ENCODE measurements around the gene NOL9.

Gene NOL9

DNA sequence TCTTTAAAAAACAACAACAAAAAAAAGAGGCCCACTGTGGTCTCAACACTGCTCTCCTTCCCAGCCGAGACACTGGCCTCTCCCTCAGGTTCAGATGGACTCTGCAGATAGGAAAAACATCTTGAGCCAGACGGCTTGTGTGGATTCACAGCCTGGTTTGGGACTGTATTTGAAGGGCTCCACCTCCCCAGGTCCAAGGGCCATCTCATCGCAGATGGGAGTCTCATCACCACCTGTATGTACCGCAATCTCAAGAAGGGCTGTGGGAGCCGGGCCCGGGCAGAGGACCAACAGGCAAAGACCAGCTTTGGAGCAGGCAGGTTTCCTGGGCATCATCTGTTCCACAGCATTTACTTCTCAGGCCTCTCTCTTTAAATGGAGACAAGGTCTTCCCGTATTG is 35.7 kb upstream of the NOL9 start:
- no peak for DNase-seq (ENCODE audit: low spot score)

DNA sequence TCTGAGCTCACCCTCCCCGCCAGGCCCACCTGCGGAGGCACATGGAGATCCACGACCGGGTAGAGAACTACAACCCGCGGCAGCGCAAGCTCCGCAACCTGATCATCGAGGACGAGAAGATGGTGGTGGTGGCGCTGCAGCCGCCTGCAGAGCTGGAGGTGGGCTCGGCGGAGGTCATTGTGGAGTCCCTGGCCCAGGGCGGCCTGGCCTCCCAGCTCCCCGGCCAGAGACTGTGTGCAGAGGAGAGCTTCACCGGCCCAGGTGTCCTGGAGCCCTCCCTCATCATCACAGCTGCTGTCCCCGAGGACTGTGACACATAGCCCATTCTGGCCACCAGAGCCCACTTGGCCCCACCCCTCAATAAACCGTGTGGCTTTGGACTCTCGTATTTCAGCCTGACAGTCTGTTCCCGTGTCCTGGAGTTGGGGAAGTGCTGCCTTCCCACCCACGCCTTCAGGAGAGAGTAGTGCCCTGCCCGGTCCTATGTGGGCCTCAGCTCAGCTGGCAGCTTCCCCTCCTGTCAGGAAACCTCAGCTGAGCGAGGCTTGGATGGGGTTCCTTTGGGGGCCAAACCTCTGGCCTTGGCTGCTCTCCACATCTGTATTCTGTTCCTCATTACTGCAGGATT is 34.7 kb upstream of the NOL9 start:
- DNase-seq (ENCODE audit: low spot score) = no peak

DNA sequence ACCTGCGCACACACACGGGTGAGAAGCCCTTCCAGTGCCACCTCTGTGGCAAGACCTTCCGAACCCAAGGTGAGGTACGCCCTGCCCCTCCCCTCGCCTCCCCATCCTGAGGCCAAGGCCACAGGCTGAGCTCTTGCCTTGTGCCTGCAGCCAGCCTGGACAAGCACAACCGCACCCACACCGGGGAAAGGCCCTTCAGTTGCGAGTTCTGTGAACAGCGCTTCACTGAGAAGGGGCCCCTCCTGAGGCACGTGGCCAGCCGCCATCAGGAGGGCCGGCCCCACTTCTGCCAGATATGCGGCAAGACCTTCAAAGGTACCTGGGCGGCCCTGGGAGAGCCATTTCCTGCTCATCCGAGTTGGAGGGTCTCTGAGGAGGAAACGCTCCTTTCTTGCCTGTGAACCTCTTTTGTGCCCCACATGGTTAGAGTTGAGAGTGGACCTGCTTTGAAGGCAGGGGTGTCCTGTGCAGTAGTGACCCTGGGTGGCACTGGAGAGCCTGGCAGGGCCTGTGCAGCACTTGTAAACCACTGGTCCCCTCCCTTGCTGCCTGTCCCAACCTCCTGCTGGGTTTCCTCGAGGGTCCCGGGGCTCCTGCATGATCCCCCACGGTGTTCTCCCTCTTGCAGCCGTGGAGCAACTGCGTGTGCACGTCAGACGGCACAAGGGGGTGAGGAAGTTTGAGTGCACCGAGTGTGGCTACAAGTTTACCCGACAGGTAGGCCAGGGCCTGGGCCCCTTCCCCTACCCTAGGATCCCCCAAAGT is 34.0 kb upstream of the NOL9 start:
- no peak for DNase-seq (ENCODE audit: low spot score)

DNA sequence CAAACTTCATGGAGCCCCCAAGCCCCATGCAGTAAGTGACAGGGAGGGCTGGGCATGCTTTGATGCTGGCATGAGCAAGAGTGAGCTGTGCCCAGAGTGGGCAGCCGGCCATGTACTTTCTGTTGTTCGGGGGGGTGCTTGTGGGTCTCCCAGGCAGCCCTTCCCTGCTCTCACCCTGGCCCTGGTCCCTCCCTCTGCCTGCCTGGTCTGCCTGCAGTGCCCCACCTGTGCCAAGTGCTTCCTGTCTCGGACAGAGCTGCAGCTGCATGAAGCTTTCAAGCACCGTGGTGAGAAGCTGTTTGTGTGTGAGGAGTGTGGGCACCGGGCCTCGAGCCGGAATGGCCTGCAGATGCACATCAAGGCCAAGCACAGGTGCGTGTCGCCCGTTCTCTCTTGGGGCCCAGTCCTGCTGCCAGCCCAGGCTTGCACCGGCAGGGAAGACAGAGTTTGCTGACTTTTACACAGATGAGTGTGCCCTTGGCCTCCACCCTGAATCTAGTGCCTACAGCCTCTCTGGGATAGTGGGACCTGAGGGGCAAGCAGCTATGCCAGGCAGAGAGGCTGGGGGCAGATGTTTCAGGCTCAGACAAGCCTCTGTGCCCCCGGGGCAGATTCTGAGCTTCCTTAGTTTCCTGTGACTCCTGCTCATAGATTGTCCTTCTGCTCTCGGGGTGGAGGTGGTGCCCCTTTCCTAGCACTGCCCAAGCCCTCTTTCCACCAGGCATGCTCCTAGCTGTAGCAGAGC is 33.1 kb upstream of the NOL9 start:
- no peak for DNase-seq (ENCODE audit: low spot score)

DNA sequence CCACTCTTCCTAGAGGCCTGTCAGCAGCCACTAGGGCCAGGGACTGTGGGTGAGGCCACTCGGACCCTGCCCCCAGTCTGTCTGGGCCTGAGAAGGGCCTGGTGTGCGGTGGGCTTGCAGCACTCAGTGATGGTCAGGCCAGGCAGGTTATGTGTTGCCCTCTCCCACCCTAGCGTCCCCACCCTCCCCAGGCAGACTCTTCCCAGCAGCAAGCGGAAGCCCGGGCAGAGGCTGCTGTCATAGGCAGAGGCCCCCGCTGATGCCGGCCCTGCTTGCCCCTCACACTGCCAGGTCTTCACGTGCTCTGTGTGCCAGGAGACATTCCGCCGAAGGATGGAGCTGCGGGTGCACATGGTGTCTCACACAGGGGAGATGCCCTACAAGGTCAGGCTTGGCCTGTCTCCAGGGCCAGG is 32.1 kb upstream of the NOL9 start:
- DNase-seq (ENCODE audit: low spot score) = no peak

DNA sequence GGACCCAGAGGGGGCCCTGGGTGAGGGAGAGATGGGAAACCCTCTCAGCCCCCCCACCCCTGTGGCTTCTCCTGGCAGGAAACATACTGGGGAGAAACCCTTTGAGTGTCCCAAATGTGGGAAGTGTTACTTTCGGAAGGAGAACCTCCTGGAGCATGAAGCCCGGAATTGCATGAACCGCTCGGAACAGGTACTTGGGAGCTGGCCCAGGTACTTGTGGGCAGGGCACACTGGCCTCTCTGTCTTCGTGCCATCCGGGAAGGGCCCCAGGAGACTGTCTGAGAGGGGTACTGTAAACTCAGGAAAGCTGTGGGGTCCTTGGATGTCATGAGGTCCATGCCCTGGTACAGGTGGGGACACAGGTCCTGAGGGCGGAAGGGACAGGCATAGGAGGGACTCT is 31.5 kb upstream of the NOL9 start:
- no peak for DNase-seq (ENCODE audit: low spot score)

DNA sequence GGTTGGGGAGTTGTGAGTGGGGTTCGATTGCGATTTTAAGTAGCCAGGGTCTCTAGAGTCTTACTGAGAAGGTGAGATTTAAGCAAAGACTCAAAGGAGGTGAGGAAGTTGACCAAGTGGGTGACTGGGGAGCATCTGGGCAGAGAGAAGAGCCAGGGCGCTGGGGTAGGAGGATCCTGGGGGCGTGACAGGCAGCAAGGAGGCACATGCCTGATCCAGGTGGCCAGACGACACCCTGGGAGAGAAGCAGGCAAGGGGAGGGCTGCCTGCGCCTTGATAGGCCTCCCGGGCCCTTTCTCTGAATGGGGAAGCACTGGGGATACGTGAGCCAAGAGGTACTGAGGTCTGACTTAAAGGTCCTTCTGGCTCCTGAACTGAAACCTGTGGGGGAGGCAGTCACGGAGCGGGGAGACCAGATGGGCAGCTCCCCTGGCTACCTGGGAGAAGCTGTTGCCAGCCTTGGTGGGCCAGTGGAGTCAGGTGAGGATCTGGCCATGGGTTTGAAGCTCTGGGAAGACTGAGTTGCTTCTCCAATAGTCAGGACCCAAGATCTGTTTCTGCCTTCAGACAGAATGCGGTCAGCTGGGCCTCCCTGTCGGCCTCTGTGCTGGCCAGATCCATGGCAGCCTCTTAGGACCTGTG is 30.9 kb upstream of the NOL9 start:
- no peak for DNase-seq (ENCODE audit: low spot score)

DNA sequence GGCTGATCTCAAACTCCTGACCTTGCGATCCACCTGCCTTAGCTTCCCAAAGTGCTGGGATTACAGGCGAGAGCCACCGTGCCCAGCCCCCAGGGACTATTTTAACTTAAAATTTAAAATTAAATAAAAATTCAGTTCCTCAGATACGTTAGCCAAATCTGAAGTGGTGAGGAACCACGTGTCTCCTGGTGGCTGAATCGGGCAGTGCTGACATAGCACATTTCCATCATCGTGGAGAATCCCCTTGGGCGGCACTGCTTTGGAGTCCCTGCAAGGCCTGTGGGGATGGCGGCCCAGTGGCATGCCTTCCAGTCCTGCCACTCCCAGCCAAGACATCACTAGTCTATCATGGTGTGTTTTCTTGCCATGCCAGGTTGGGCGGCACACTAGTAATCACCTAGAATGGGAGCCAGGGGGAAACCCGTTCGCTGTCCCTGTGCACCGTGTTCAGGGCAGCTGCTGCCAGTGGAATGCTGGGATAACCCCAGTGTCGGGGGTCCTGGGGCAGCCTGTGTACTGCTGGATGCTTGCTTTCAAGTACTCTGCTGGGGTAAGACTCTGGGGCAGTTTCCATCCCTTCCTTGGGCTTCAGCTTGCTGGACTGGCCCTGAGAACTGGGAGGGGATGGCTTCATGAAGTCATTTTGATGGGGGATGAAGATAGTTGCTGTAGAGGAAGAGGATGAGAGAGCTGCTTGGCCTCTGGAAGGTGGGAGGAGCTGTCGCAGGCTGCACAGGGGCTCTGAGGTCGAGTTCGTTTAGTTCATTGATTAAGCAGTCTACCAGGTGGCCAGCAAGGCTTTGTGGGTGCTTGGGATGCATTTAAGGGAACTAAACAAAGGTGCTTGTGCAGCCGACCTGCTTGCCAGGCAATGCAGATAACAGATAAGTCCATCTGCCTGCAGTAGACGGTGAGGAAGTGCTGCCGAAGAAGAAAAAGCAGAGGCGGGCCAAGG is 30.1 kb upstream of the NOL9 start:
- no peak for DNase-seq (ENCODE audit: low spot score)

DNA sequence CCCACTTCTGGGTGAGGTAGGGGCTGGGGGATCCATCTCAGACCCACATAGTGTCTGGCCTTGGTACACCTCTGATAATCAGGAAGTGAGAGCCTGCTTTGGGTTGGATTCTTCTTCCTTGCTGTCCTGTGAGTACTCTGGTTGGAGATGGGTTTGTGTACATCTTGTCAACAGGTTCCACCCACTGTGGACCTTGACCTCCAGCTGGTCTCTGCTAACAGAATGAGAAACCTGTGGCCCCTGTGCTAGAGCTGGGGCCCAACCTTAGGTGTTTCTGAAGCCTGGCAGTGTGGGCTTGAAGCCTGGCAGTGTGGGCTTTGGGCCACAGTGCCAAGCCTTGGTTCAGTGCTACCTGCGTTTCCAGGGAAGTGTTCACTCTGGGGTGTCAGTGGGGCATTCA is 28.1 kb upstream of the NOL9 start:
- no peak for DNase-seq (ENCODE audit: low spot score)

DNA sequence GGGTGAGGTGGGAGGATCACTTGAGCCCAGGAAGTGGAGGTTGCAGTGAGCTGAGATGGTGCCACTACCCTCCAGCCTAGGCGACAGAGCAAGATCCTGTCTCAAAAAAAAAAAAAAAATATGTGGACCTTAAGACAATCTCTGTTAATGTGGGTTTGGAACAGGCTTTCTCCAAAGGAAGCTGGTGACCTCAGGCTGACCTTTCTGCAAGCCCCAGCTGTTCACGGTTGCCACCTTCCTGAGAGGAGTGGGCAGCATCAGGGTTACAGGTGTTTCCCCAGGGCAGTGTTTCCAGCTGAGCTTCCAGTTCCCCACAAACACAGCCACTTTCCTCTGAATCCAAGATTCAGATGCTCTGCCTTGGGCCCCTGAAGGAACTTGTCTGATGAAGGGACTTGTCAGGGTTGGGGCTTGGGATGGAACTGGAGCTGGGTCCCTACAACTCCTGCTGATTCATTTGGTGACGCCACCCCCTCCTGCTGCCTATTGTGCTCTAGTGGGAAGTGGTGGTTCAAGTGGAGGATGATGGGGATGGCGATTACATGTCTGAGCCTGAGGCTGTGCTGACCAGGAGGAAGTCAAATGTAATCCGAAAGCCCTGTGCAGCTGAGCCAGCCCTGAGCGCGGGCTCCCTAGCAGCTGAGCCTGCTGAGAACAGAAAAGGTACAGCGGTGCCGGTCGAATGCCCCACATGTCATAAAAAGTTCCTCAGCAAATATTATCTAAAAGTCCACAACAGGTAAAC is 27.4 kb upstream of the NOL9 start:
- no peak for DNase-seq (ENCODE audit: low spot score)

DNA sequence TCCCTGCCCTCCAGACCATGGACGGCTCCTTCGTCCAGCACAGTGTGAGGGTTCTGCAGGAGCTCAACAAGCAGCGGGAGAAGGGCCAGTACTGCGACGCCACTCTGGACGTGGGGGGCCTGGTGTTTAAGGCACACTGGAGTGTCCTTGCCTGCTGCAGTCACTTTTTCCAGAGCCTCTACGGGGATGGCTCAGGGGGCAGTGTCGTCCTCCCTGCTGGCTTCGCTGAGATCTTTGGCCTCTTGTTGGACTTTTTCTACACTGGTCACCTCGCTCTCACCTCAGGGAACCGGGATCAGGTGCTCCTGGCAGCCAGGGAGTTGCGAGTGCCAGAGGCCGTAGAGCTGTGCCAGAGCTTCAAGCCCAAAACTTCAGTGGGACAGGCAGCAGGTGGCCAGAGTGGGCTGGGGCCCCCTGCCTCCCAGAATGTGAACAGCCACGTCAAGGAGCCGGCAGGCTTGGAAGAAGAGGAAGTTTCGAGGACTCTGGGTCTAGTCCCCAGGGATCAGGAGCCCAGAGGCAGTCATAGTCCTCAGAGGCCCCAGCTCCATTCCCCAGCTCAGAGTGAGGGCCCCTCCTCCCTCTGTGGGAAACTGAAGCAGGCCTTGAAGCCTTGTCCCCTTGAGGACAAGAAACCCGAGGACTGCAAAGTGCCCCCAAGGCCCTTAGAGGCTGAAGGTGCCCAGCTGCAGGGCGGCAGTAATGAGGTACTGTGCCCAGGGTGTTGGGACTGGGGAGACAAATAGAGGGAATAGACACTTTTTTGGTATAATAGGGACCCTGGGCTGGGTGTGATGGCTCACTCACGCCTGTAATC is 26.5 kb upstream of the NOL9 start:
- DNase-seq (ENCODE audit: low spot score) = no peak

DNA sequence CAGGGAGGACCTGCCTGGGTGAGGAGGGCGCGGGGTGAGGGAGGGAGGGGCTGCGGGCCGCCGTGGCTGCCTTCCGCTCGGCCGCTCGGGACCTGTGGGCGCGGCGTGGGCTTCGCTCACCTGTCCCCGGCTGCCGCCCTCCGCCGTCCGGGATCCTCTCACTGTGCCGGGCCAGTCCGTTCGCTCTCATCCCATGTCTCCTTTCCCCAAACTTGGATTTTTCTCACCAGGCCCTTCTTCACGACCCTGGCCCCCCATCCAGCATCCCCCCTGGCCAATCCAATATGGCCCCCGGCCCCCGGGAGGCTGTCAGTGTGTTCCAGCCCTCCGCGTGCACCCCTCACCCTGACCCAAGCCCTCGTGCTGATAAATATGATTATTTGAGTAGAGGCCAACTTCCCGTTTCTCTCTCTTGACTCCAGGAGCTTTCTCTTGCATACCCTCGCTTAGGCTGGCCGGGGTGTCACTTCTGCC is 25.8 kb upstream of the NOL9 start:
- no peak for DNase-seq (ENCODE audit: low spot score)

DNA sequence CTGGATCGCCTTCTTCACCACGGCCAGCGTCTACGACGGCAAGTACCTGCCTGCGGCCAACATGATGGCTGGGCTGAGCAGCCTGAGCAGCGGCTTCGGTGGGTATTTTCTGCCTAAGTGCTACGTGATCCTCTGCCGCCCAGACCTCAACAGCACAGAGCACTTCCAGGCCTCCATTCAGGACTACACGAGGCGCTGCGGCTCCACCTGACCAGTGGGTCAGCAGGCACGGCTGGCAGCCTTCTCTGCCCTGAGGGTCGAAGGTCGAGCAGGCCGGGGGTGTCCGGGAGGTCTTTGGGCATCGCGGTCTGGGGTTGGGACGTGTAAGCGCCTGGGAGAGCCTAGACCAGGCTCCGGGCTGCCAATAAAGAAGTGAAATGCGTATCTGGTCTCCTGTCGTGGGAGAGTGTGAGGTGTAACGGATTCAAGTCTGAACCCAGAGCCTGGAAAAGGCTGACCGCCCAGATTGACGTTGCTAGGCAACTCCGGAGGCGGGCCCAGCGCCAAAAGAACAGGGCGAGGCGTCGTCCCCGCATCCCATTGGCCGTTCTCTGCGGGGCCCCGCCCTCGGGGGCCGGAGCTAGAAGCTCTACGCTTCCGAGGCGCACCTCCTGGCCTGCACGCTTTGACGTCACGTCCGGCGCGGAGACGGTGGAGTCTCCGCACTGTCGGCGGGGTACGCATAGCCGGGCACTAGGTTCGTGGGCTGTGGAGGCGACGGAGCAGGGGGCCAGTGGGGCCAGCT is 25.2 kb upstream of the NOL9 start, which contains the start of gene ZBTB48:
TSS of gene ZBTB48 (plus strand) at position 621 of the 745 bp plus-strand sequence. CDS start 616 bp downstream, outside the sequence.
- DNase-seq (ENCODE audit: low spot score) = peak; percentile 92

DNA sequence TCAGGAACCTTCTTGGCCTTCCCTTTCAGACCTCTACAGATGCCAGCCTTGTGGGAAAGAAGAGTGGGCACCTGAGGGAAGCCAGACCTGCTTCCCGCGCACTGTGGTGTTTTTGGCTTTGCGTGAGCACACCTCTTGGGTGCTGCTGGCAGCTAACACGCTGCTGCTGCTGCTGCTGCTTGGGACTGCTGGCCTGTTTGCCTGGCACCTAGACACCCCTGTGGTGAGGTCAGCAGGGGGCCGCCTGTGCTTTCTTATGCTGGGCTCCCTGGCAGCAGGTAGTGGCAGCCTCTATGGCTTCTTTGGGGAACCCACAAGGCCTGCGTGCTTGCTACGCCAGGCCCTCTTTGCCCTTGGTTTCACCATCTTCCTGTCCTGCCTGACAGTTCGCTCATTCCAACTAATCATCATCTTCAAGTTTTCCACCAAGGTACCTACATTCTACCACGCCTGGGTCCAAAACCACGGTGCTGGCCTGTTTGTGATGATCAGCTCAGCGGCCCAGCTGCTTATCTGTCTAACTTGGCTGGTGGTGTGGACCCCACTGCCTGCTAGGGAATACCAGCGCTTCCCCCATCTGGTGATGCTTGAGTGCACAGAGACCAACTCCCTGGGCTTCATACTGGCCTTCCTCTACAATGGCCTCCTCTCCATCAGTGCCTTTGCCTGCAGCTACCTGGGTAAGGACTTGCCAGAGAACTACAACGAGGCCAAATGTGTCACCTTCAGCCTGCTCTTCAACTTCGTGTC is 24.5 kb upstream of the NOL9 start:
- DNase-seq (ENCODE audit: low spot score) = no peak

DNA sequence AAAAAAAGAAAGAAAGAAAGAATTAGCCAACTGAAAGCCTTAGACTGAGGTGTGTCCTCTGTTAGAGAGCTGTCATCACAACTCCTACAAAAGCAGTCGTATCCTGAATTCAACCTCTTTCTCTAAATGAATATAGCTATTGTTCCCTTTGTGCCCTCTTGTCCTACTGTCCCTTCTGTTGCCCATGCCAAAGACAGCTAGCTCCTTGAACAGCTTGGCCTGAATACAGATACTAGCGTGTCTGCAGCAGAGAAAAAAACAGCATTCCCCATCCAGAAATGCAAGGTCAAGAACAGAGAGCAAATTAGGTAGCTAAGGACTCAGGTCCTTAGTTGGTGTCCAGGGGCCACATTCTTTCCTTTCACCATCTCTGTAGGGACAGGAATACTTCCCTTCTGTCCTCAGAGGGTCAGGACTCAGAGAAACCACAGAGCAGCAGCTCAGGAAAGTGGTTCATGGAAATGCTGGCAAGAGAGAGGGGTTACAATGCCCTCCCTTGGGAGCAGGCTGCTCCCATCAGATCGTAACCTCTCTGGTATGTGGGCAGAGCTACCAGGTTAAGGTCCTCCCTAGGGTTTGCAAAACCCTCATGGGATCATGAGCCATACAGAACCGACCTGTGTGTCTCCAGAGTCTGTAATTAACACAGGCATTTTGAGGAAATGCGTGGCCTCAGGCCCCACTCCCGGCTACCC is 23.7 kb upstream of the NOL9 start:
- no peak for DNase-seq (ENCODE audit: low spot score)

DNA sequence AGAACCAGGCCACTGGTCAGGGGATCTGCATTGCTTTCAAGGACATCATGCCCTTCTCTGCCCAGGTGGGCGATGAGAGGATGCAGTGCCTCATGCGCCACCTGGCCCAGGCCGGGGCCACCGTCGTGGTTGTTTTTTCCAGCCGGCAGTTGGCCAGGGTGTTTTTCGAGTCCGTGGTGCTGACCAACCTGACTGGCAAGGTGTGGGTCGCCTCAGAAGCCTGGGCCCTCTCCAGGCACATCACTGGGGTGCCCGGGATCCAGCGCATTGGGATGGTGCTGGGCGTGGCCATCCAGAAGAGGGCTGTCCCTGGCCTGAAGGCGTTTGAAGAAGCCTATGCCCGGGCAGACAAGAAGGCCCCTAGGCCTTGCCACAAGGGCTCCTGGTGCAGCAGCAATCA is 20.5 kb upstream of the NOL9 start:
- no peak for DNase-seq (ENCODE audit: low spot score)

DNA sequence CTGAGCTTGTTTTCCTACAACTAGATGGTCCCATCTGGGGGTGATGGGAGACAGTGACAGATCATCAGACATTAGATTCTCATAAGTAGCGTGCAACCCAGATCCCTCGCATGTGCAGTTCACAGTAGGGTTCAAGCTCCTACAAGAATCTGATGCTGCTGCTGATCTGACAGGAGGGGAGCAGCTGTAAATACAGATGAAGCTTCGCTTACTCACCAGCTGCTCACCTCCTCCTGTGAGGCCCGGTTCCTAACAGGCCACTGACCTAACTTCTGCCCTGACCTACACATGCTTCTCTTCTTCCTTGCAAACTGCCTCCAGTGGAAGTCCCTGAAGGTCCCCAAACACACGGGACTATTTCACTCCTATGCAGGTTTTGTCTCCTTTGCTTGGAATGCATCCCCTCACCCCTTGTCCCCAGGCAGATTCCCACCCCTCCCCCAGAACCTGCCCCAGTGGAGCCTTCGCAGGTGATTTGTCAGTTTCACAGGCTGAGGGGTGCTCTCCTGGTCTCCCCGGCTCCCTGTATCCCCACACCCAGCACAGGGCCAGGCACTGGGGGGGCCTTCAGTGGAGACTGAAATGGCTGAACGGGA is 19.8 kb upstream of the NOL9 start:
- DNase-seq (ENCODE audit: low spot score) = no peak
